ENCODE results near the gene LTBP4. TPM values are rescaled to one million over a fixed set of nuclear protein-coding genes. Genes with fewer than 3 reads are reported as not detected.
"Not testable (repeated sequence)": the region's sequence is repeated elsewhere in the genome, so short reads cannot be mapped to it uniquely, and the experiment has no call there.

LTBP4 gene
- total RNA-seq, 1 experiment from 2014 or later: 30.8 TPM

DNA sequence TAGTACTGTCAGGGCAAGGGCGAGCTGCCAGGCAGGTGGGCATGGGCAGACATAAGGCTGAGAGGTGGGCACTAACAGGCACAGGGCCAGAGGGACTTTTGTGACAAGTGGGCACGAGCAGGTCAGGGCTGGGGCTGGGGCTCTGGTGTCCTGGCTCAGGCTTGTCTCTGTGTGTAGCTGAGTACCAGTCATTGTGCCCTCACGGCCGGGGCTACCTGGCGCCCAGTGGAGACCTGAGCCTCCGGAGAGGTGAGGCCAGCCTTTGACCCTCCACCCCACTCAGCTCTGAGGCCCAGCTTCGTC is 21.6 kb downstream of the LTBP4 start:
- ChIA-PET POLR2A (no interaction called here), CTCF (interaction anchor here (1.0 to 1.1 kb wide), 2 partner anchors 8 to 19 kb away, joined by 4 to 6 read pairs; no protein-coding TSS in a partner anchor)
- Mint-ChIP-seq H3K36me3 (ENCODE audit: insufficient read depth, unreplicated experiment) (no peaks in the 10 kb centered on the region), H3K4me3 (ENCODE audit: unreplicated experiment) (no peak overlapping the region), H3K27me3 (ENCODE audit: insufficient read depth, unreplicated experiment) (no peaks in the 10 kb centered on the region), H3K9me3 (ENCODE audit: unreplicated experiment) (no peaks in the 10 kb centered on the region), H3K27ac (ENCODE audit: unreplicated experiment) (no peak overlapping the region), H3K4me1 (ENCODE audit: low read depth, unreplicated experiment) (peaks cover 15% of the 10 kb centered on the region)
- Histone ChIP-seq H3K27me3 (replicated peaks; ENCODE audit: control insufficient read depth, insufficient read depth, low read length) (no peaks in the 10 kb centered on the region), H3K36me3 (ENCODE audit: control insufficient read depth, insufficient read depth, low read length) (no peaks in the 10 kb centered on the region; the same call in 1 of the 2 replicates), H3K4me1 (peaks cover 11% of the 10 kb centered on the region; the same call in 1 of the 2 replicates), H3K4me3 (ENCODE audit: low read depth, low read length) (no peak overlapping the region), H3K9me3 (no peaks in the 10 kb centered on the region)
- no peak for DNase-seq
- no TSS peak for BruUV-seq (replicated peaks)
- TF ChIP-seq CTCF (IDR thresholded peaks at IDR 0.05; ENCODE audit: insufficient read depth in 1 of 2, low read depth in 1 of 2, low read length in 1 of 2, severe bottlenecking in 1 of 2, unreplicated experiment in 1 of 2): no peak
- intact Hi-C loops (cut with micrococcal nuclease; ENCODE audit: unreplicated experiment): no loop called here

- peak; percentile 90 to 91 for DNase-seq
- BruUV-seq (replicated peaks): no TSS peak
- Histone ChIP-seq H3K4me3 (ENCODE audit: low read depth, low read length) (no peak overlapping the region), H3K36me3 (ENCODE audit: control insufficient read depth, insufficient read depth, low read length) (no peaks in the 10 kb centered on the region; the same call in 1 of the 2 replicates), H3K9me3 (no peaks in the 10 kb centered on the region), H3K4me1 (peaks cover 11% of the 10 kb centered on the region; the same call in 1 of the 2 replicates), H3K27me3 (replicated peaks; ENCODE audit: control insufficient read depth, insufficient read depth, low read length) (no peaks in the 10 kb centered on the region)
- Mint-ChIP-seq H3K4me3 (ENCODE audit: unreplicated experiment) (peak overlapping the region; percentile 56), H3K36me3 (ENCODE audit: insufficient read depth, unreplicated experiment) (no peaks in the 10 kb centered on the region), H3K27me3 (ENCODE audit: insufficient read depth, unreplicated experiment) (no peaks in the 10 kb centered on the region), H3K9me3 (ENCODE audit: unreplicated experiment) (no peaks in the 10 kb centered on the region), H3K4me1 (ENCODE audit: low read depth, unreplicated experiment) (peaks cover 15% of the 10 kb centered on the region), H3K27ac (ENCODE audit: unreplicated experiment) (no peak overlapping the region)
- POLR2A ChIA-PET: no interaction called here
- intact Hi-C loops (cut with micrococcal nuclease; ENCODE audit: unreplicated experiment): no loop called here
- CTCF ChIA-PET: interaction anchor here (0.7 to 1.1 kb wide), 4 partner anchors 9 to 128 kb away, joined by 3 to 6 read pairs (median 4); no protein-coding TSS in a partner anchor
- TF ChIP-seq CTCF (IDR thresholded peaks at IDR 0.05; ENCODE audit: insufficient read depth in 1 of 2, low read depth in 1 of 2, low read length in 1 of 2, severe bottlenecking in 1 of 2, unreplicated experiment in 1 of 2): no peak
Observed at GRCh38 chr19:40623403-40624251, 22.5 kb downstream of the LTBP4 start.

GRCh38 chr19:40624369-40625153 is 23.4 kb downstream of the LTBP4 start:
- H3K9me3 Mint-ChIP-seq (ENCODE audit: unreplicated experiment); DNase-seq; H3K27me3 ChIP-seq (replicated peaks; ENCODE audit: control insufficient read depth, insufficient read depth, low read length); H3K36me3 Mint-ChIP-seq (ENCODE audit: insufficient read depth, unreplicated experiment); H3K27me3 Mint-ChIP-seq (ENCODE audit: insufficient read depth, unreplicated experiment); H3K27ac Mint-ChIP-seq (ENCODE audit: unreplicated experiment); H3K36me3 ChIP-seq (ENCODE audit: control insufficient read depth, insufficient read depth, low read length); POLR2A ChIA-PET; H3K4me3 ChIP-seq (ENCODE audit: low read depth, low read length); intact Hi-C loops (cut with micrococcal nuclease; ENCODE audit: unreplicated experiment); BruUV-seq (replicated peaks); H3K9me3 ChIP-seq: not testable (repeated sequence)
- Mint-ChIP-seq H3K4me3 (ENCODE audit: unreplicated experiment) (peak overlapping the region; percentile 56), H3K4me1 (ENCODE audit: low read depth, unreplicated experiment) (peaks cover 15% of the 10 kb centered on the region)
- H3K4me1 ChIP-seq: peaks cover 11% of the 10 kb centered on the region; the same call in 1 of the 2 replicates
- CTCF ChIA-PET: interaction anchor here (0.7 kb wide), 1 partner anchor 21 kb away, joined by 3 read pairs; no protein-coding TSS in a partner anchor
